IMR-90 (cell line): Measurements from ENCODE around the gene KDM3A.

Experiments
- BHLHE40 ChIP-seq: fragments of 150-350 bp; IDR thresholded peaks from 2 replicates; pipeline ENCODE4 v1.6.1; 2016; ENCODE audit warnings: mild to moderate bottlenecking, low read depth, low read length
- CEBPB ChIP-seq: IDR thresholded peaks from 2 replicates; pipeline ENCODE4 v1.6.1; 2012; ENCODE audit warnings: low read depth, low read length, improper control_type of control experiment
- CTCF ChIP-seq: conservative IDR thresholded peaks from 2 replicates; pipeline ENCODE4 v1.5.1; 2012; ENCODE audit warnings: mild to moderate bottlenecking, low read depth, low read length, improper control_type of control experiment
- MAFK ChIP-seq: IDR thresholded peaks from 2 replicates; pipeline ENCODE4 v1.6.1; 2012; ENCODE audit warnings: low read depth, low read length, improper control_type of control experiment
- MAZ ChIP-seq: IDR thresholded peaks from 2 replicates; pipeline ENCODE4 v1.6.1; 2012; ENCODE audit warnings: low read depth, mild to moderate bottlenecking, low read length, improper control_type of control experiment, moderate library complexity, borderline replicate concordance
- POLR2A ChIP-seq: IDR thresholded peaks from 2 replicates; pipeline ENCODE4 v1.6.1; 2012; ENCODE audit warnings: mild to moderate bottlenecking, low read depth, low read length
- RAD21 ChIP-seq: IDR thresholded peaks from 2 replicates; pipeline ENCODE4 v1.6.1; 2012; ENCODE audit warnings: low read length, improper control_type of control experiment
- SMC3 ChIP-seq: fragments of 150-350 bp; IDR thresholded peaks from 2 replicates; pipeline ENCODE4 v1.6.1; 2016; ENCODE audit warnings: low read depth, mild to moderate bottlenecking, antibody characterized with exemption, low read length, moderate library complexity
- USF2 ChIP-seq: fragments of 150-350 bp; IDR thresholded peaks from 2 replicates; pipeline ENCODE4 v1.6.1; 2017; ENCODE audit warnings: mild to moderate bottlenecking, antibody characterized with exemption, low read length, low read depth

- TF ChIP-seq CTCF = no peak
- TF ChIP-seq POLR2A = no peak
- no peak for TF ChIP-seq USF2
- TF ChIP-seq MAZ = no peak
- TF ChIP-seq CEBPB = no peak
- TF ChIP-seq RAD21 = no peak
- TF ChIP-seq BHLHE40 = no peak
- TF ChIP-seq SMC3 = no peak
- TF ChIP-seq MAFK = no peak
These were observed 26.2 kb upstream of the KDM3A start for GRCh38 chr2:86414996-86415395.
